CD4-positive, alpha-beta T cell (primary cell): ENCODE measurements around the gene HIGD2A. TPM values are rescaled to one million over a fixed set of nuclear protein-coding genes. Genes with fewer than 3 reads are reported as not detected.

Experiments used
- ATAC-seq: fragments of 200-7000 bp; cut with Tn5 transposase; one replicate; pipeline ENCODE4 v1.10.0; 2022; ENCODE audit warnings: mild to moderate bottlenecking; ENCODE audit not compliant: poor library complexity
- CTCF ChIA-PET: fragments of 350-600 bp; sonication (Branson Sonifier 250); formaldehyde crosslinking; loops from one replicate; lab custom pipeline; 2021; ENCODE audit warnings: antibody characterized with exemption, inconsistent platforms; lab: Charles Lee
- POLR2A ChIA-PET: fragments of 350-600 bp; sonication (Branson Sonifier 250); formaldehyde crosslinking; loops from one replicate; lab custom pipeline; 2021; ENCODE audit warnings: antibody characterized with exemption, inconsistent platforms; lab: Charles Lee
- DNase-seq, 14 experiments: peaks; one replicate each; pipeline ENCODE4 v3.0.0-alpha.2; 2013 to 2020; ENCODE audit warnings: mixed read lengths in 2 of 14
- H3K27ac ChIP-seq, 2 donors: one replicate each; pipeline versions ENCODE4 v1.5.1 to v1.7.0; 2013; ENCODE audit warnings: low read length in 2 of 2, low read depth in 1 of 2, mild to moderate bottlenecking in 1 of 2
- H3K27me3 ChIP-seq, 2 experiments: 1 replicate in 1 of 2; 2 replicates in 1 of 2; pipeline versions ENCODE4 v1.6.1 to v1.7.0; 2013; ENCODE audit warnings: low read length in 2 of 2, control low read depth in 1 of 2, mild to moderate bottlenecking in 1 of 2, moderate library complexity in 1 of 2; ENCODE audit not compliant: insufficient read depth in 2 of 2, control insufficient read depth in 1 of 2
- H3K36me3 ChIP-seq: one replicate; pipeline ENCODE4 v1.6.1; 2013; ENCODE audit warnings: low read length, control low read depth; ENCODE audit not compliant: insufficient read depth
- H3K4me1 ChIP-seq: one replicate; pipeline ENCODE4 v1.6.1; 2013; ENCODE audit warnings: low read length, control low read depth; ENCODE audit not compliant: insufficient read depth
- H3K4me3 ChIP-seq: one replicate; pipeline ENCODE4 v1.5.1; 2013; ENCODE audit warnings: mild to moderate bottlenecking, low read length, moderate library complexity
- H3K9me3 ChIP-seq, 2 experiments: 1 replicate in 1 of 2; 2 replicates in 1 of 2; pipeline versions ENCODE4 v1.6.1 to v1.7.0; 2013; ENCODE audit warnings: low read length in 2 of 2, mild to moderate bottlenecking in 2 of 2, control low read depth in 1 of 2, moderate library complexity in 1 of 2; ENCODE audit not compliant: control insufficient read depth in 1 of 2, insufficient read depth in 1 of 2
- H3K27ac Mint-ChIP-seq: one replicate; pipeline ENCODE4 v1.8.0; 2020; ENCODE audit warnings: mixed read lengths
- H3K27me3 Mint-ChIP-seq: one replicate; pipeline ENCODE4 v1.8.0; 2021; ENCODE audit warnings: mixed read lengths
- H3K36me3 Mint-ChIP-seq: one replicate; pipeline ENCODE4 v1.8.0; 2021; ENCODE audit warnings: low read depth, mixed read lengths
- H3K4me1 Mint-ChIP-seq: one replicate; pipeline ENCODE4 v1.8.0; 2021; ENCODE audit warnings: low read depth, mixed read lengths
- H3K4me3 Mint-ChIP-seq: one replicate; pipeline ENCODE4 v1.8.0; 2020; ENCODE audit warnings: mild to moderate bottlenecking, mixed read lengths
- H3K9me3 Mint-ChIP-seq: one replicate; pipeline ENCODE4 v1.8.0; 2020; ENCODE audit warnings: mixed read lengths
- intact Hi-C, 2 experiments: fragments of 100-400 bp; cut with DNase I in 1 of 2; cut with micrococcal nuclease in 1 of 2; formaldehyde crosslinking; loops; one replicate each; pipeline versions ENCODE4 v1.15.1 to v1.9.0; 2023 to 2025; cut with DNase I, micrococcal nuclease
- total RNA-seq, 174 experiments: library from RNA in 2 of 174; stranded (reverse) in 2 of 174; gene quantifications; one replicate each; pipeline ENCODE4 v1.2.3 and lab custom pipeline; 2021 to 2026
- TF ChIP-seq, protein P1 (sequence below): fragments of 200-600 bp; IDR thresholded peaks from one replicate; pipeline ENCODE4 v1.8.0; 2022; ENCODE audit warnings: antibody characterized with exemption, mild to moderate bottlenecking

HIGD2A gene
- total RNA-seq, 2 experiments from 2014 or later: 98.2 to 104 TPM

DNA sequence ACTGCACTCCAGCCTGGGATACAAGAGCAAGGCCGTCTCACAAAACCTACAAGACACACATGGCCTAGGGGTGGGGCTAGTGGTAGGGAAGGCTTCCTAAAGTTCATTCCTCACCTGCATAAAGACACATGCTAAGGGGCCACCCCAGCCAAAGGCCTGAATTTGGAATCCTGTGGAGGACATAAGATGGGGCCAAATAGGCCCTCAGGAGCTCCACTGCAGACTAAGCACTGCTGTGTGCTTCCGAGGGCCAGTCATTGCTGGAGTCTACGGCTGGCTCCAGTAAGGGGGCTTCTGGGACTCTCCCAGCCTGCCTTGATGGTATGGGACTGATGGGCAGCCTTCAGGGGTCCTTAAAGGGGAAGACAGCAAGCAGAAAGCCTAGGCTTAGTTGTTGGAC lies 5.8 kb upstream of the HIGD2A start:
- no peaks in the 10 kb centered on the region for H3K9me3 Mint-ChIP-seq
- Histone ChIP-seq H3K36me3 (peaks cover 61% of the 10 kb centered on the region), H3K4me1 (peaks cover 13% of the 10 kb centered on the region), H3K9me3 (no peaks in the 10 kb centered on the region), H3K4me3 (no peak overlapping the region), H3K27ac (no peak overlapping the region), H3K27me3 (no peaks in the 10 kb centered on the region)
- H3K27ac Mint-ChIP-seq: no peak overlapping the region
- intact Hi-C loops: loop anchor here (10.0 kb wide), 2 partner anchors 152 to 972 kb away; partner anchors contain the start of genes LMAN2 (in 1 of the 2), RGS14 (in 1 of the 2) and RNF44 (in 1 of the 2)
- peaks cover 71% of the 10 kb centered on the region for H3K36me3 Mint-ChIP-seq
- no peak for DNase-seq
- H3K27me3 Mint-ChIP-seq: no peaks in the 10 kb centered on the region
- ATAC-seq: no peak
- POLR2A ChIA-PET: no interaction called here
- CTCF ChIA-PET: no interaction called here
- H3K4me3 Mint-ChIP-seq: no peak overlapping the region
- TF ChIP-seq, protein P1, sequence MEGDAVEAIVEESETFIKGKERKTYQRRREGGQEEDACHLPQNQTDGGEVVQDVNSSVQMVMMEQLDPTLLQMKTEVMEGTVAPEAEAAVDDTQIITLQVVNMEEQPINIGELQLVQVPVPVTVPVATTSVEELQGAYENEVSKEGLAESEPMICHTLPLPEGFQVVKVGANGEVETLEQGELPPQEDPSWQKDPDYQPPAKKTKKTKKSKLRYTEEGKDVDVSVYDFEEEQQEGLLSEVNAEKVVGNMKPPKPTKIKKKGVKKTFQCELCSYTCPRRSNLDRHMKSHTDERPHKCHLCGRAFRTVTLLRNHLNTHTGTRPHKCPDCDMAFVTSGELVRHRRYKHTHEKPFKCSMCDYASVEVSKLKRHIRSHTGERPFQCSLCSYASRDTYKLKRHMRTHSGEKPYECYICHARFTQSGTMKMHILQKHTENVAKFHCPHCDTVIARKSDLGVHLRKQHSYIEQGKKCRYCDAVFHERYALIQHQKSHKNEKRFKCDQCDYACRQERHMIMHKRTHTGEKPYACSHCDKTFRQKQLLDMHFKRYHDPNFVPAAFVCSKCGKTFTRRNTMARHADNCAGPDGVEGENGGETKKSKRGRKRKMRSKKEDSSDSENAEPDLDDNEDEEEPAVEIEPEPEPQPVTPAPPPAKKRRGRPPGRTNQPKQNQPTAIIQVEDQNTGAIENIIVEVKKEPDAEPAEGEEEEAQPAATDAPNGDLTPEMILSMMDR: no peak
- H3K4me1 Mint-ChIP-seq: peaks cover 23% of the 10 kb centered on the region

DNA sequence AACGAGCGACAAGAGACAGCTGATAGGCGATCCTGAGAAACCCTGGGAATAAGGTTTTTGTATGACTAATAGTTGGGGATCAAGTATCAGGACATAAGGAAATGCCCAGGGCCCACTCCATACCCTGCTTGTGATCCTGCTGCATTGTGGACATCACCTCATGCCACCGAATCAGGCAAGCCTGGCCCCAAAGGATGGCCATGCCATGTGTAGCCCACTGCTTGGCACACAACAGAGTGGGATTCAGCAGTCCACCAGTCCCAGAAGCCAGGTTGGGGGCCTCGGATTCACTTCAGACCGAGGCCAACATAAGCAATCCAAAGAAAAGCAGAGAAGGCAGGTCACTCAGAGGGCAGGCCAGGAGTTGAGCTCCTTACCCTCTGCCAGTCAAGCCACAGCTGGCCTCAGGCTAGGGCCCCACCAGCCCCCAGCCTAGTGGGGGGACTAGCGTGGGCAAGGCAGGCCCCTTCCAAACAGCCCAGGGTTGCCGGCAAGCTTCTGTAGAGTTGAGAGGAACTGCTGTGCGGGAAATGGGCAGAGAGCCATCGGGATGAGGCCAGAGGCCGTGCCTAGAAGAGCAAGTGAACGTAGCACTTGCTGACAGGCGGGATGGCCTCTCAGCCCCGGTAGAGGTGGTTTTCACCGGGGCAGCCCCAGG lies 5.2 kb upstream of the HIGD2A start:
- H3K4me1 Mint-ChIP-seq: peaks cover 29% of the 10 kb centered on the region
- POLR2A ChIA-PET: no interaction called here

DNA sequence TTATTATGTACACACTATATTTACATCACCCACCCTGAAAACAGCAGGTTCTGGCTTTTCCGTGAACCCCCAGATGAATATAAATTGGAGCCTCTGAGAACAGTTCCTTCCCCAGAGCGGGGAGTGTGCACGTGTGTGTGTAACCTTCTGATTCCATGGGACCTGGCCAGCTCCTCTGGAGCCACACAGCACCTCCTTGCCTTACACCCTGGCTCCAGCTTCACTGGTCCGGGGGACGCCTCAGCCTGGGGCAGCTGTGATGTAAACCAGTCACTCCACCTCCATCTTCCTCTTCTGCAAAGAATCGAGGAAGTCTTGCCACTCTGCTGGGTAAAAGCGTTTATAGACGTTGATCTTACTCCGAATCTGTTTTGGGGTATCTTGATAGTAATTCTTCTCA lies 4.6 kb upstream of the HIGD2A start:
- ATAC-seq (no peak), DNase-seq (no peak)
- intact Hi-C loops: loop anchor here (10.0 kb wide), 2 partner anchors 151 to 971 kb away; partner anchors contain the start of genes LMAN2 (in 1 of the 2), RGS14 (in 1 of the 2) and RNF44 (in 1 of the 2)
- Histone ChIP-seq H3K36me3 (peaks cover 61% of the 10 kb centered on the region), H3K9me3 (no peaks in the 10 kb centered on the region), H3K27ac (no peak overlapping the region), H3K4me1 (peaks cover 19% of the 10 kb centered on the region), H3K27me3 (no peaks in the 10 kb centered on the region), H3K4me3 (no peak overlapping the region)
- ChIA-PET POLR2A (no interaction called here), CTCF (no interaction called here)
- Mint-ChIP-seq H3K36me3 (peaks cover 79% of the 10 kb centered on the region), H3K4me1 (peaks cover 33% of the 10 kb centered on the region), H3K27me3 (no peaks in the 10 kb centered on the region), H3K27ac (no peak overlapping the region), H3K9me3 (no peaks in the 10 kb centered on the region), H3K4me3 (no peak overlapping the region)
- TF ChIP-seq, protein P1: no peak

More for the DNA sequence above, 5.2 kb upstream of the HIGD2A start:
- no peak overlapping the region for H3K4me3 ChIP-seq
- intact Hi-C loops: loop anchor here (10.0 kb wide), 2 partner anchors 151 to 971 kb away; partner anchors contain the start of genes LMAN2 (in 1 of the 2), RGS14 (in 1 of the 2) and RNF44 (in 1 of the 2)
- Mint-ChIP-seq H3K27ac (no peak overlapping the region), H3K27me3 (no peaks in the 10 kb centered on the region), H3K9me3 (no peaks in the 10 kb centered on the region), H3K4me3 (no peak overlapping the region), H3K36me3 (peaks cover 73% of the 10 kb centered on the region)
- H3K36me3 ChIP-seq: peaks cover 61% of the 10 kb centered on the region
- CTCF ChIA-PET: no interaction called here
- H3K27ac ChIP-seq: no peak overlapping the region
- no peaks in the 10 kb centered on the region for H3K27me3 ChIP-seq
- H3K4me1 ChIP-seq: peaks cover 19% of the 10 kb centered on the region
- H3K9me3 ChIP-seq: no peaks in the 10 kb centered on the region
- DNase-seq: no peak
- ATAC-seq: no peak
- TF ChIP-seq, protein P1: no peak
